SK-N-MC (cell line): Measurements from ENCODE around the gene MAPKAPK2.

Experiments used
- EZH2 ChIP-seq: fragments of 200-600 bp; sonication (generic); IDR thresholded peaks from one replicate; pipeline ENCODE4 v1.6.1; 2017; ENCODE audit warnings: antibody characterized with exemption
- FOXP2 ChIP-seq: optimal IDR thresholded peaks from 2 replicates; pipeline ENCODE3; 2011; ENCODE audit warnings: mild to moderate bottlenecking, moderate library complexity; ENCODE audit not compliant: insufficient read depth; ENCODE audit errors: extremely low read length, control extremely low read depth
- POLR2AphosphoS5 ChIP-seq: IDR thresholded peaks from 2 replicates; pipeline ENCODE4 v1.6.1; 2012; ENCODE audit warnings: mild to moderate bottlenecking, low read depth, low read length, borderline replicate concordance

GRCh38 chr1:206725109-206725963 is 40.6 kb downstream of the MAPKAPK2 start:
- TF ChIP-seq FOXP2 = no peak
- no peak for TF ChIP-seq EZH2
- TF ChIP-seq POLR2AphosphoS5 = no peak
